HG03064 (cell line): Measurements from ENCODE around the gene CTH.
"Not testable (repeated sequence)": the region's sequence is repeated elsewhere in the genome, so short reads cannot be mapped to it uniquely, and the experiment has no call there.

ENCODE experiments used
- ATAC-seq: cut with Tn5 transposase; IDR thresholded peaks from one replicate; pipeline ENCODE4 v1.9.1; 2021; ENCODE audit warnings: low read depth; ENCODE audit not compliant: unreplicated experiment

CTH gene

GRCh38 chr1:70405780-70406416 is 5.2 kb upstream of the CTH start:
- ATAC-seq, result no peak

GRCh38 chr1:70409136-70409535 is 1.9 kb upstream of the CTH start:
- ATAC-seq, result no peak

GRCh38 chr1:70411360-70411844 is 334 bp downstream of the CTH start:
- no peak for ATAC-seq

GRCh38 chr1:70415882-70416281 is 4.8 kb downstream of the CTH start:
- no peak for ATAC-seq

- ATAC-seq, result not testable (repeated sequence)
Measured at GRCh38 chr1:70418973-70419734, 8.1 kb downstream of the CTH start.

GRCh38 chr1:70420320-70420719 is 9.3 kb downstream of the CTH start:
- ATAC-seq, result no peak

GRCh38 chr1:70426154-70427131 is 15.4 kb downstream of the CTH start:
- ATAC-seq, result no peak

- no peak for ATAC-seq
Measured at GRCh38 chr1:70427976-70428375, 16.9 kb downstream of the CTH start.

GRCh38 chr1:70429219-70429618 is 18.2 kb downstream of the CTH start:
- no peak for ATAC-seq

GRCh38 chr1:70429757-70430156 is 18.7 kb downstream of the CTH start:
- no peak for ATAC-seq

- no peak for ATAC-seq
Measured at GRCh38 chr1:70431317-70431716, 20.2 kb downstream of the CTH start.

GRCh38 chr1:70431874-70432273 is 20.8 kb downstream of the CTH start:
- ATAC-seq, result no peak

- no peak for ATAC-seq
Measured at GRCh38 chr1:70434253-70434859, 23.3 kb downstream of the CTH start.

GRCh38 chr1:70436622-70437251 is 25.7 kb downstream of the CTH start:
- no peak for ATAC-seq

GRCh38 chr1:70438529-70438928 is 27.5 kb downstream of the CTH start:
- ATAC-seq, result no peak

- no peak for ATAC-seq
Measured at GRCh38 chr1:70440642-70441391, 29.7 kb downstream of the CTH start.

GRCh38 chr1:70441392-70442035 is 30.4 kb downstream of the CTH start:
- no peak for ATAC-seq

- ATAC-seq, result no peak
Measured at GRCh38 chr1:70442490-70442889, 31.4 kb downstream of the CTH start.

GRCh38 chr1:70443739-70444138 is 32.7 kb downstream of the CTH start:
- no peak for ATAC-seq
